ENCODE results near the gene CADM1.

GRCh38 chr11:115447273-115447864, 56.8 kb downstream of the CADM1 start:
- TF ChIP-seq CTCF (conservative IDR thresholded peaks at IDR 0.05; ENCODE audit: low read depth, low read length) (no peak), EZH2 (IDR thresholded peaks at IDR 0.05; ENCODE audit: low read length, unreplicated experiment) (no peak)
